ENCODE measurements around the gene TREM1. TPM values are rescaled to one million over a fixed set of nuclear protein-coding genes. Genes with fewer than 3 reads are reported as not detected.

The TREM1 gene
- not detected in 2 replicates for total RNA-seq

GRCh38 chr6:41286544-41287346 lies at the start of gene TREM1:
TREM1 (minus strand) TSS chr6:41286682; CDS start chr6:41286655, 27 bp downstream.
- intact Hi-C loops (cut with micrococcal nuclease) = no loop called here

- intact Hi-C loops (cut with micrococcal nuclease) = no loop called here
These were observed 49.5 kb upstream of the TREM1 start for GRCh38 chr6:41335943-41336342.

GRCh38 chr6:41335296-41335695 lies 48.8 kb upstream of the TREM1 start, which contains the start of gene NCR2:
NCR2 (plus strand) TSS chr6:41335608; CDS start chr6:41335877, 269 bp downstream.
- intact Hi-C loops (cut with micrococcal nuclease) = no loop called here

DNA sequence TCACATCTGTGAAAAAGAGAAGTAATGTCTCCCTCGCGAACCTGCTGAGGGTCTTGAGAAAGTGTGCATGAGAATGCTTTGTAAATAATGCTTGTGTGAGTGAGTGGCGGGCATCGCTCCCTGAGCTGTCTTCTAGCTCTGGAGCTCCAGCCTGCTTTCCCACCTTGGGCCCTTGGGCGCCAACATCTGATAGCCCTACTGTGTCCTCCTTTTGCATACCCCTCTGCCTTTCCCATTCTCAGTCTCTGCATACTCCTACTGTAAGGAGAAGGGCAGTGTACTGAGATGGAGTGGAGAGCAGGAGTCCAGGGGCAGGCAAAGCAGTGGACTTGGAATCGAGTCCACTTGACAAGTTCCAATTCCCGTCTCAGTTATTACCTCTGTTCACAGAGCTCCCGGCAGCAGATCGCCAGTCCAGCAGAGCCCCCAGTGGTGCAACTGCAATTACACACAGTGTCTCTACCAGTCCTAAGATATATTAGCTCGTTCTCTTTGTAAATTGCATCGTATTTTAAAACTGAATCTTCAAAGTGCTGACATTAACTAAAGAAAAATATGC lies 48.1 kb upstream of the TREM1 start:
- intact Hi-C loops (cut with micrococcal nuclease) = no loop called here

DNA sequence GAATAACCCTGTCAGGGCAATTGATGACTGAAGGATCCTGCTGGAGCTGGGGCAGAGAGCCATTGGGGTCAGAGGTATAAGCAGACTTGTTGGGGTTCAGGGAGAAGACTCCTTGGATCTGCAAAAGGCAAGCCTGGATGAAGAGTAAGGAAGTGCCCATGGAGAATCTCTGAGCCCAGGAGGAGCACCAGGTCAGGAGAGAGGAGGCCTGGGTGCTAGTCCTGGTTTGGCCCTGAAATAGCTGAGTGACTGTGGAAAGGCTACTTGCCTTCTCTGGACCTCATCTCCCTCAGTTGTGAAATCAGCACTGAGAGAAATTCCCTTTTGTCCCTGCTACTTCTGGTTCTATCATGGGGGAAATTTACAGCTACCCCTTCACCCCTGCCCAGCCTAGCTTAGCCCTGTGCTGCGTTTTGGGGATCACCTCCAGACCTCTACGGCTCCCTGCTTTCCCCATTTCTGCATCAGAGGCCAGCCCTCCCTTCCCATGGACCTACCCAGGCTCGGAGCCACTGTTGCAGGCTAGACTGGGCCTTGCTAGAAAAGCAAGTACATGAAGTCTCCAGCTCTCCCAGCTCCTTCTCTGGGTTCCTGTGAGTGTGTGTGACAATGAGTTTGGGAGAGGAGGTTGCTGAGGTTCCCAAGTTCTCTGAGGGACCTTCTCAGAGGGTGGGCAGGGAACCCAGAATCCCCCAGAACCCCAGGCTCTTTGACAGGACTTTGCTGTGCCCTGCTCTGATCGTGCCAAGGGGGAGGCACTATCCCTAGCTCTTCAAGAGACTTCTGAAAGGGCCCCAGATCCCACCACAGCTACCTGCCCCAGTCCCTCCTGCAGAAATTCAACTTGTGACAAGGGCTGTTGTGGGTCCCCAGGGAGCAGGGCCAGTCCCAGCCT lies 46.6 kb upstream of the TREM1 start:
- intact Hi-C loops (cut with micrococcal nuclease) = no loop called here

- intact Hi-C loops (cut with micrococcal nuclease) = no loop called here
These were observed 45.8 kb upstream of the TREM1 start for GRCh38 chr6:41332241-41332640.

GRCh38 chr6:41331401-41332150 lies 45.1 kb upstream of the TREM1 start:
- intact Hi-C loops (cut with micrococcal nuclease) = no loop called here

GRCh38 chr6:41327177-41327576 lies 40.7 kb upstream of the TREM1 start:
- intact Hi-C loops (cut with micrococcal nuclease) = no loop called here

GRCh38 chr6:41326092-41326491 lies 39.6 kb upstream of the TREM1 start:
- intact Hi-C loops (cut with micrococcal nuclease) = no loop called here

GRCh38 chr6:41325446-41326066 lies 39.1 kb upstream of the TREM1 start:
- intact Hi-C loops (cut with micrococcal nuclease) = no loop called here

DNA sequence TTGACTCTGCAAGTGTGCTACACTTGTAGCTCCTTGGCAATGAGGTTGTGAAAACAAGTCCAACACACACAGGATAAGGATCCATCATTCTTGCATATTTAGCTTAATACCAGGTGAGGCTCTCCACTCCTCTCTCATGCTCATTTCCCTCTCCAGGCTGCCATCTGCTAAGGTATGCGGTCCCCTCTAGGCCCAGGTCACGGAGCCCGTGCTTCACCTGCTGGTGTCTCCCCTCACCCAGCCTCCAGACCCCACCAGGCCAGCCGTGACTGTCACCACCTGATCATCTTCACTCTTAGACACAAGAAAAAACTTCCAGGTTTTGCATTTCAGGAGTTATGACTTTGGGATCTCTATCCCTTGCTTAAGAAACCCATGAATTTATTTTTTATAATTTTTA lies 34.7 kb upstream of the TREM1 start:
- intact Hi-C loops (cut with micrococcal nuclease) = no loop called here

DNA sequence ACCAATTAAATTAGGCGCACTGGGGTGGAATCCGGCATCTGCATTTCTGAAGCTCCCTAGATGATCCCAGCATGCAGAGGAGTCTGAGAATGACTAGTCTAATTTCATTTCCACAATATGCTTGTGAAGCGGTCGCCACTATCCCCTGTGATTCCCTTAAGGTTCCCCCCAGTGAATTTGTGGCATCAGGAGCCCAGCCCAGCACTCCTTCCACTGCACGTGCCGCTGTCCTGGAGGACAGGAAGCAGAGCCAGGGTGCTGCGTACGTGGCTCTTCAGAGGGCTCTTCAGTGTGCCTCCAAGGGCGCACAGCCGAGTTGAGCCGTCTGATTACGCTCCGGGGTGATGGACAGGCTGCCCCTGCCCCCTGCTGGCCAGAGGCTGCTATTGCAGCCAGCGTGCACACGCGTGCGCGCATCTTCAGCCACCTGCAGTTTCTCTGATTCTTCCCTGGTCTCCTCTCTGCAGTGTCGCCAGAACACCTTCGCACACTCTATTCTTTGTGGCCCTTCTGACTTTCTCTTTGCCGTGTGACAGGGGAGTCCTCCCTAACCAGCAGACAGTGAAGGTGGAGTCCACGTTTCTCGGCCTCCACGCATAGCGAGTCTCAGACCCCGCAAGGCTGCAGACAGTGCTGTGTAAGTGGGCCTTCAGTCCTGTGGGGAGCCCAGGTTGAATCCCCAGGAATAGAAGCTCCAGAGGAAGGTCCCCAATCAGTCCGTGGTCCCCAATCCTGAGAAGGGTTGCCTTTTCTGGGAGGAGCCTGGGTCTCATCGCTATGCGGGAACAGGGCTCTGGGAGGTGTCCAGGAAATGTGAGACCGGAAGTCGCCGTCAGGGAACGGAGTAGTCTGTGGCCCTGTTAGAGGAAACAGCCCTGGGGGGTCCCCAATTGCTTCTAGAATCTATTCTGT lies 32.4 kb upstream of the TREM1 start:
- intact Hi-C loops (cut with micrococcal nuclease) = loop anchor here (1.0 to 5.0 kb wide), 6 partner anchors 13 to 242 kb away; no protein-coding TSS in a partner anchor

DNA sequence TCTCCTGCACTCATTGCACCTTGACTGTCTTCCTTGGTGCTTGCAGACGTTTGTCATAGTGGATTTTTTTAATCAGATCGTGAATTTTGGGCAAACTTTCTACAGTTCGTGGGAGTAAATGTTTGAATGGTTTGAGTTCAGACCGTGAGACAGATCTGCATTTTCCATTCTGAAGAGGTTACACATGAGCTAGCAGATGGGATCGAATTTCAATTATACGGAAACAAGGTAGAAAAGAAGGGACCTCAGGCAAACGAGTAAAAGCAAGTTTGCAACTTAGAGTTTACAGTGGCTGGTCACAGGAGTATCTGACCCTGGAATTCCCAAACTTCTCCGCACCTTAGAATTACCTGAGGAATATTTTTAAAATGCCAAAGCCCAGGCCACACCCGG lies 31.8 kb upstream of the TREM1 start:
- intact Hi-C loops (cut with micrococcal nuclease) = loop anchor here (1.0 to 5.0 kb wide), 5 partner anchors 39 to 241 kb away; no protein-coding TSS in a partner anchor

DNA sequence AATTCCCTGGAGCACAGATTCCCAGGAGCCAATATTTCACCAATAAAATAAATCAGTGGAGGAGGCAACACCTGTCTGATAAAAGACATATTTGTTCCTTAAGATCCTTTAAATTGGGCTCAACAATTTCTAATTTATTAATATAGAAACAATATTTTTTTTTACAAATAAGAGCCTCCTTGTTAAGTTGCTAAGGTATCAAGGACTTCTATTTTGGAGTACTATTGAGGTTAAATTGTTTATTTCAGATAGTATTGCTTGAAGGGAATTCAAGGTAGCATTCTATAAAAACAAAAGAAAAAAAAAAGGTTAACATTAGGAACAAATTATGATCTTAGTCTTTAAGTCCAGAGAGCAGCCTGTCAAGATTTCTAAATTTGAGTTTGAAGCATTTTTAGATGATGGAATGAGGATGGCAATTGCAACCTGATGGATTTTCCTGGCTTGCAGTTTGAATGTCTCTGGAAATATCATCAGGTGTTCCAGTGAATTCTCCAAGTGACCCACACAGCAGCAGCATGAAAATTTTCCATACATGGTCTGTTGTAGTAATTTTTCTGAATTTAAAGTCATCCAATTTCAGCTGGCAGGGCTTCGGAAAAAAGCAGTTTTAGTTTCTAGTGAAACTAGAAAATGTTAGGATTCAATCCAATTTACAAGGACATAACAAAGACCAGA lies 29.6 kb upstream of the TREM1 start:
- intact Hi-C loops (cut with micrococcal nuclease) = loop anchor here (5.0 kb wide), 1 partner anchor 51 kb away; no protein-coding TSS in a partner anchor

DNA sequence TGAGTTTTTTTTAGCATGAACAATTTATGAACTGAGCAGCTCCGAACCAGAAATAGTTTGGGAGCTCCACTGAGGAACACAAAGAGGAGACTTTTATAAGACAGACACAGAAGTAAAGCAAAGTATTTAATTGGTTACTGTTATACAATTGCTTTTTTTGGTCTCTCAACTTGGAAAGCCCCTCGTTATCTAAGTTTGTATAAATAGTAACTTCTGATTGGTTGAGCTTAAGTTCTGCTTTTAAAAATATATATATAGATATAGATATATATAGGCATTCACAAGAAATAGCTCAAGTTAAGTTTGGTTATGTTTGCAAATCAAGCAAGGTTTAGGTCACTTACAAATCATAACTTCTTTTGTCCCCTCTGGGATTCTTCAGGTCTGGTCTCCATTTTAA lies 28.7 kb upstream of the TREM1 start:
- intact Hi-C loops (cut with micrococcal nuclease) = loop anchor here (5.0 kb wide), 1 partner anchor 52 kb away; no protein-coding TSS in a partner anchor

- intact Hi-C loops (cut with micrococcal nuclease) = loop anchor here (1.0 to 5.0 kb wide), 2 partner anchors 13 to 279 kb away; no protein-coding TSS in a partner anchor
These were observed 19.8 kb upstream of the TREM1 start for GRCh38 chr6:41306187-41306854.

- intact Hi-C loops (cut with micrococcal nuclease) = no loop called here
These were observed 16.2 kb upstream of the TREM1 start for GRCh38 chr6:41302638-41303037.
